B cell (primary cell): ENCODE measurements around the gene TTC1. TPM values are rescaled to one million over a fixed set of nuclear protein-coding genes. Genes with fewer than 3 reads are reported as not detected.

Experiments used
- ATAC-seq: fragments of 200-7000 bp; cut with Tn5 transposase; one replicate; pipeline ENCODE4 v1.10.0; 2021; ENCODE audit warnings: low read depth, mild to moderate bottlenecking, moderate number of reproducible peaks, moderate library complexity
- CTCF ChIA-PET: fragments of 350-600 bp; sonication (Branson Sonifier 250); formaldehyde crosslinking; loops from one replicate; lab custom pipeline; 2021; ENCODE audit warnings: antibody characterized with exemption, inconsistent platforms; lab: Charles Lee
- POLR2A ChIA-PET: fragments of 350-600 bp; sonication (Branson Sonifier 250); formaldehyde crosslinking; loops from one replicate; lab custom pipeline; 2021; ENCODE audit warnings: antibody characterized with exemption; lab: Charles Lee
- DNase-seq: peaks from one replicate; pipeline ENCODE4 v3.0.0; 2013
- H2AFZ ChIP-seq: 2 replicates; pipeline ENCODE4 v1.6.1; 2012; ENCODE audit warnings: mild to moderate bottlenecking, low read depth, low read length; ENCODE audit not compliant: insufficient read depth, poor library complexity, severe bottlenecking
- H3K27ac ChIP-seq, 2 donors: 1 replicate in 1 of 2; 2 replicates in 1 of 2; pipeline ENCODE4 v1.5.1; 2012 to 2013; ENCODE audit warnings: low read length in 2 of 2, mild to moderate bottlenecking in 2 of 2, moderate library complexity in 1 of 2
- H3K27me3 ChIP-seq, 4 experiments: fragments of 200-600 bp in 1 of 4; sonication (generic) in 1 of 4; replicated peaks in 1 of 4; 1 replicate in 2 of 4; 2 replicates in 2 of 4; pipeline versions ENCODE4 v1.6.1 to v1.7.0; 2013 to 2016; ENCODE audit warnings: low read length in 3 of 4, mild to moderate bottlenecking in 2 of 4, mixed read lengths in 1 of 4, moderate library complexity in 1 of 4; ENCODE audit not compliant: insufficient read depth in 4 of 4, control insufficient read depth in 3 of 4; ENCODE audit errors: control extremely low read depth in 1 of 4
- H3K36me3 ChIP-seq, 2 experiments: replicated peaks in 1 of 2; 1 replicate in 1 of 2; 2 replicates in 1 of 2; pipeline versions ENCODE4 v1.6.1 to v1.7.1; 2013; ENCODE audit warnings: low read length in 1 of 2; ENCODE audit not compliant: insufficient read depth in 2 of 2, control insufficient read depth in 1 of 2; ENCODE audit errors: control extremely low read depth in 1 of 2, extremely low read depth in 1 of 2
- H3K4me1 ChIP-seq, 2 donors: fragments of 200-600 bp in 1 of 2; sonication (generic) in 1 of 2; 1 replicate in 1 of 2; 2 replicates in 1 of 2; pipeline versions ENCODE4 v1.5.1 to v1.6.1; 2013 to 2017; ENCODE audit warnings: low read length in 2 of 2; ENCODE audit not compliant: control insufficient read depth in 2 of 2, insufficient read depth in 2 of 2
- H3K4me2 ChIP-seq: replicated peaks from 2 replicates; pipeline ENCODE3; 2012; ENCODE audit warnings: mild to moderate bottlenecking, low read depth, low read length; ENCODE audit not compliant: poor library complexity, severe bottlenecking
- H3K4me3 ChIP-seq, 5 experiments: fragments of 200-600 bp in 1 of 5; sonication (generic) in 1 of 5; 1 replicate in 3 of 5; 2 replicates in 2 of 5; pipeline versions ENCODE4 v1.5.1 to v1.7.0; 2011 to 2016; ENCODE audit warnings: low read length in 4 of 5, mild to moderate bottlenecking in 4 of 5, low read depth in 2 of 5, control low read depth in 1 of 5, moderate library complexity in 1 of 5; ENCODE audit not compliant: insufficient read depth in 1 of 5; ENCODE audit errors: control extremely low read depth in 1 of 5, extremely low read depth in 1 of 5
- H3K79me2 ChIP-seq: fragments of 200-600 bp; sonication (generic); one replicate; pipeline ENCODE4 v1.6.0; 2016; ENCODE audit warnings: low read length; ENCODE audit not compliant: control insufficient read depth, insufficient read depth
- H3K9ac ChIP-seq: fragments of 200-600 bp; sonication (generic); 2 replicates; pipeline ENCODE4 v1.6.1; 2017; ENCODE audit warnings: mild to moderate bottlenecking, low read length, moderate library complexity
- H3K9me3 ChIP-seq, 3 donors: one replicate each; pipeline versions ENCODE4 v1.6.1 to v1.7.1; 2013; ENCODE audit warnings: low read length in 2 of 3; ENCODE audit not compliant: control insufficient read depth in 2 of 3, insufficient read depth in 1 of 3; ENCODE audit errors: control extremely low read depth in 1 of 3
- H4K20me1 ChIP-seq: 2 replicates; pipeline ENCODE4 v1.6.0; 2012; ENCODE audit warnings: mild to moderate bottlenecking, low read length; ENCODE audit not compliant: insufficient read depth, control insufficient read depth, poor library complexity, severe bottlenecking
- H3K27ac Mint-ChIP-seq: one replicate; pipeline ENCODE4 v1.8.0; 2021; ENCODE audit warnings: mixed read lengths
- H3K27me3 Mint-ChIP-seq: one replicate; pipeline ENCODE4 v1.8.0; 2021; ENCODE audit warnings: mixed read lengths
- H3K4me1 Mint-ChIP-seq: one replicate; pipeline ENCODE4 v1.8.0; 2021; ENCODE audit warnings: mixed read lengths
- H3K4me3 Mint-ChIP-seq: one replicate; pipeline ENCODE4 v1.8.0; 2021; ENCODE audit warnings: mixed read lengths
- H3K9me3 Mint-ChIP-seq: one replicate; pipeline ENCODE4 v1.8.0; 2022; ENCODE audit warnings: mixed read lengths; ENCODE audit not compliant: insufficient read depth
- CTCF ChIP-seq: fragments of 200-600 bp; IDR thresholded peaks from one replicate; pipeline ENCODE4 v1.8.0; 2022; ENCODE audit warnings: antibody characterized with exemption, mild to moderate bottlenecking
- EZH2 ChIP-seq: IDR thresholded peaks from 2 replicates; pipeline ENCODE4 v1.6.1; 2012; ENCODE audit warnings: borderline replicate concordance, low read depth, mild to moderate bottlenecking, moderate library complexity, low read length; ENCODE audit not compliant: insufficient read depth, poor library complexity, severe bottlenecking
- WGBS: methylation state at CpG from one replicate; pipeline ENCODE4 v1.1.5; 2013; ENCODE audit warnings: missing lambda C conversion rate; ENCODE audit not compliant: insufficient coverage; 5-methylcytosine and 5-hydroxymethylcytosine counted together
- intact Hi-C: fragments of 100-400 bp; cut with micrococcal nuclease; formaldehyde crosslinking; loops from one replicate; pipeline ENCODE4 v1.10.0; 2022
- polyA plus RNA-seq: library from polyadenylated mRNA; depleted of rRNA; stranded (reverse); fragments of >200 nt; gene quantifications from 2 replicates; pipeline ENCODE4 v1.2.3, GENCODE V29; 2012
- small RNA-seq: library from RNA; depleted of rRNA; stranded (forward); fragments of <200 nt; gene quantifications from one replicate; pipeline ENCODE3, GENCODE V24; 2012; ENCODE audit warnings: low replicate concordance, low read depth; ENCODE audit not compliant: insufficient read length
- total RNA-seq, 2 donors: library from RNA; stranded (reverse); fragments of 120-200 nt in 1 of 2; gene quantifications; 1 replicate in 1 of 2; 2 replicates in 1 of 2; pipeline versions ENCODE4 v1.2.3 to v1.2.4, GENCODE V29; 2013 to 2022

The TTC1 gene
- total and polyA plus RNA-seq, 2 donors (not counting 1 experiment from before 2014, with no cell fraction given) = 12.1 to 40.4 TPM

- Histone ChIP-seq H3K36me3 (peaks cover 0 to 20% of the 10 kb centered on the region in 2 experiments), H3K27me3 (no peaks in the 10 kb centered on the region), H3K27ac (no peak overlapping the region), H3K79me2 (peaks cover 63% of the 10 kb centered on the region), H3K4me3 (no peak overlapping the region), H2AFZ (no peak overlapping the region), H3K4me1 (peaks cover 4 to 7% of the 10 kb centered on the region in 2 donors), H3K9me3 (no peaks in the 10 kb centered on the region), H3K9ac (no peak overlapping the region), H4K20me1 (peaks cover 13% of the 10 kb centered on the region), H3K4me2 (no peak overlapping the region)
- no peaks in the 10 kb centered on the region for H3K27me3 Mint-ChIP-seq
- 100% methylated on average over 1 of the region's 2 CpGs for WGBS
- H3K9me3 Mint-ChIP-seq = no peaks in the 10 kb centered on the region
- peaks cover 23% of the 10 kb centered on the region for H3K4me1 Mint-ChIP-seq
- TF ChIP-seq CTCF (no peak), EZH2 (no peak)
- H3K4me3 Mint-ChIP-seq = no peak overlapping the region
- ChIA-PET CTCF (no interaction called here), POLR2A (no interaction called here)
- intact Hi-C loops = no loop called here
- ATAC-seq (no peak), DNase-seq (no peak)
- no peak overlapping the region for H3K27ac Mint-ChIP-seq
Observed at GRCh38 chr5:160108124-160108523, 99.2 kb downstream of the TTC1 start.

Small RNA genes lying within 50 kb of the gene (small RNA-seq; reads per million reads assigned to genes)
- not detected for gene RF00019

Other genes starting within 250 kb of the TTC1 start
- not detected in 2 replicates for gene ADRA1B, start 92.7 kb upstream of the TTC1 start, total RNA-seq
- 0.04 TPM in 1 of 2 replicates, not detected in the other for gene ADRA1B, start 92.7 kb upstream of the TTC1 start, polyA plus RNA-seq
- 48.8 and 50.1 TPM in 2 replicates for gene PWWP2A, start 110.3 kb downstream of the TTC1 start, total RNA-seq
- 17.0 and 19.6 TPM in 2 replicates for gene PWWP2A, start 110.3 kb downstream of the TTC1 start, polyA plus RNA-seq
- not detected in 2 replicates for gene FABP6, start 220.4 kb downstream of the TTC1 start, total RNA-seq
- gene FABP6, start 220.4 kb downstream of the TTC1 start, polyA plus RNA-seq = not detected in 2 replicates